GM19238 (cell line): Measurements from ENCODE around the gene AGPS.

Source experiments
- DNase-seq: peaks from one replicate; pipeline ENCODE4 v3.0.0; 2011; ENCODE audit warnings: low spot score; ENCODE audit not compliant: insufficient read length

Gene AGPS

DNA sequence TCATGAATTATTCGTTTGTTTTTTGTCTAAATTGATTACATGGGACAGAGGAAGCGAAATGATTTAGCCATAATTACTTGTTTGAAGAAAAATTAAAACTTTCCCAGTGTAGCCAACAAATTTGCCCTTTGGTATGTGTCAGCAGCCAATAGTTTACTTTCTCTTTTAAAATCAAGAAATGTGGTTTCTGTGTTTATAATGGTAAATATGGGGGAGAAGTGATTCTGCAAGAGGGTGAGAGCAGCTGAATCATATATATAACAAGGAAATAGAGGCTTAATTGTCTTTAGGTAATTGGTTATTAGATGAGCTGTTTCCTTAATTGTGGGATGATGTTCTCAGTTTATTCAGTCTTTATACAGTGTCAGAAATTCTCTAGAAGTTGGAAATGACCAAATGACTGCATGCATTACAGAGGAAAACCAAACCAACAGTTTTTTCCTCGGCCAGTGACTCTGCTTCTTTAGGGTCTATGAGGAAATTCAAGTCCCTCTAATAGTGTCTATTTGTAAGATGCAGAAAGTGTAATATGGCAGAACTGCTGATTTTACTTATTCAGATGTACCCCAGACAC is 132.9 kb downstream of the AGPS start:
- DNase-seq, result no peak

DNA sequence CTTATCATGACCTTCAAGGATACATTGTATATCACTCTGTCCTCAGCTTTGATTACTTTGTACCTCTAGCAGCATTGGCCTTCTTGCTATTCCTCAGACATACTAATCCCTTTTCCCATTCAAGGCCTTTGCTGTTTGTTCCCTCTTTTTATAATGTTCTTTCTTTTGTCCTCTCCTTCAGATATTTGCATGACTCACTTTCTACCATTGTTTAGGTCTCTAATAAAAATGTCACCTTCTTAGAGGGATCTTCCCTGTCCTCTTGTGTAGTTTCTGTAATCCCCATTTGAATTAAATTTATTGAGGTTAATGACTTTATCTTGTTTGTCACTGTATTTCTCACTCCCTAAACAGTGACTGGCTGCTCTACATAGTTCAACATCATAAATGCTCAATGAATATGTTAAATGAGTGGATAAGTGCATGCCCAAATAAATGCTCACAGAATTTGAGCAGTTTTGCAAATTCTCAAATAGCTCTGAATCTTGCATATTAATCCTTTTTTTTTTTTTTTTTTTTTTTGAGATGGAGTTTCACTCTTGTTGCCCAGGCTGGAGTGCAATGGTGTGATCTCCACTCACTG is 135.9 kb downstream of the AGPS start:
- no peak for DNase-seq

DNA sequence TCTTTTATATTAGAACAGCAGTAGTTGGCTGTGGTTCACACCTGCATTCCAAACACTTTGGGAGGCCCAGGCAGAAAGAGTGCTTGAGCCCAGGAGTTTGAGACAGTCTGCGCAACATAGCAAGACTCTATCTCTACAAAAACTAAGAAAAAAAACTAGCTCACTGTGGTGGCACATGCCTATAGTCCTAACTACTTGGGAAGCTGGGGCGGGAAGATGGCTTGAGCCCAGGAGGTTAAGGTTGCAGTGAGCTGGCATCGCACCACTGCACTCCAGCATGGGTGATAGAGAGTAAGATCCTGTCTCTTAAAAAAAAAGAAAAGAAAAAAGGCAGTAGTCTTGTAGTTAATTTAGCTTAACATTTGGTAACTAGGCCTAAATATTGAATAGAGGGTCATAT is 136.6 kb downstream of the AGPS start:
- DNase-seq, result no peak

DNA sequence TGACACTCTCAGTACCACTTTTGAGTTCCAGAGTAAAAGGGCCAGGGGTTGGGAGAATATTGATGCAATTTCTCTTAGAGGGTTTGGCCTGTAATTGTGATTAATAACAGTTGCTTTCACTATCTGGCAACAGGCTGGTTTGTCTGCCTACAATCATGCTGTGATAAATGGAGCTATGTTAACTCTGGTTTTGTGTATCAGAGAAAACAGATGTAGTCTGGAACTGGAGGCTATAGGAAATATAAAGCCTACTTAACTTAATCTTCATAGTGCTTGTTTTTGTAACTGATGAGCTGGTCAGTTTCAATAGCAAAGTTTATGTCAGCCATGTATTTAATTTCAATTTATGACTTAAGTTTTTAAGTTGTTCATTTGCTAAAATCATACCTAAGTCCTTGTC is 138.0 kb downstream of the AGPS start:
- DNase-seq, result no peak

DNA sequence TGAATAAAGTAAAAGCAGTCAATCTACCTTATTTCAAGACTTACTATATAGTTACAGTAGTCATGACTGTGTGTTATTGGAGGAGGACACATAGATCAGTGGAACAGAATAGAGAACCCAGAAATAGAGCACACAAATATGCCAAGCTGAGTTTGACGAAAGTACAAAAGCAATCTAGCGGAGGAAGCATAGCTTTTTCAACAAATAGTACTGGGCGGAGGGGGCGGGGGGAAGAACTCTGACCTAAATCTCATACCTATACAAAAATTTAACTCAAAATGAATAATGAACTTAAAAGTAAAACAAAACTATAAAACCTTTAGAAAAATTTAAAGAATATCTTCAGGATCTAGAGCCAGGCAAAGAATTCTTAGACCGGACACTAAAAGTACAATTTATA is 139.1 kb downstream of the AGPS start:
- DNase-seq, result no peak

DNA sequence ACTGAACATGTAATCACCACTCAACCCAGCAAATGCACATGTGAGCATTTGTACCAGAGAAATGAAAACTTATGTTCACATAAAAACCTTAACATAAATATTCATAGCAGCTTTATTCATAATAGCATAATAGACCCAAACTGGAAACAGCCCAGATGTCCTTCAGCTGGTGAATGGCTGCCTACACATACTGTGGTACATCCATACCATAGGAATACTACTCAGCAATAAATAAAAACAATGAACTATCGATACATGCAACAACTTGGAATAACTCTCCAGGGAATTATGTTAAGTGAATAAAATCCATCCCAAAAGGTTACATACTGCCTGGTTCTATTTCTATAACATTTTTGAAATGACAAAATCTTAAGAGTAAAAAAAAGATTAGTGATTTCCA is 140.0 kb downstream of the AGPS start:
- DNase-seq, result no peak

DNA sequence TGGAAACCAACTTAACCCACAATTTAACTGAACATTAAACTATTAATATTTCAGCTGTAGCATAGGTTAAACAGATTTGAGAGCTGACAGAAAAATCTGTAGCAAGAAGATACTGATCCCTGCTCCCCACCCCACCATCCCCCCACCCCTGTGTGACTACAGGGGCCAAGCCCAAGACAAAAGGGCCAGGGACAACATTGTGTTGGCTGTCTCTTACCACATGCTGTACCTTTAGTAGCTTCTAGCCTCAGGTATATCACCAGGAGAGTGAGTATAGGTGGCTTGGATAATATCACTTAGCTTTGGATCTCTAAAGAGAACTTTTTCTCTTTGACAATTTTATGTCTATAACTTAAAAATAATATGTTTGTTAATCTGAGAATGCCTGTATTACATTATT is 140.7 kb downstream of the AGPS start:
- DNase-seq, result no peak

DNA sequence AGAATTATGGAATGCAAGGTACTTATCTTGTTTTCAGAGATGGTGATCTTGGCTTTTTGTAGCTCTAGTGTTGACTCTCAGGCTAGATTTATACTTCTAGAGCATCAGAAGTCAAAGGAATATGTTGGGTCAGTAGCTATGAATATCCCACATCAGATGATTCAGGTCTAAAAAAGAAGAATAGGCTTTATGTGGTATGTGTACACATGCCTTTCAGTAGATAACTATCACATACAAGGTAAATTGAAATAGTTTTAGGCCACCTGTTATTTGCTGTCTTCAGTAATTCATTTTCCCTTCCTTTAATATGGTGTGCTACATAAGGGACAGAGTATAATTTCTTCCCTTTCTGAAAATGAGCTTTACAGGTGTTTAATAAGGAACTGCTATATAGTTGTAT is 142.4 kb downstream of the AGPS start:
- no peak for DNase-seq

DNA sequence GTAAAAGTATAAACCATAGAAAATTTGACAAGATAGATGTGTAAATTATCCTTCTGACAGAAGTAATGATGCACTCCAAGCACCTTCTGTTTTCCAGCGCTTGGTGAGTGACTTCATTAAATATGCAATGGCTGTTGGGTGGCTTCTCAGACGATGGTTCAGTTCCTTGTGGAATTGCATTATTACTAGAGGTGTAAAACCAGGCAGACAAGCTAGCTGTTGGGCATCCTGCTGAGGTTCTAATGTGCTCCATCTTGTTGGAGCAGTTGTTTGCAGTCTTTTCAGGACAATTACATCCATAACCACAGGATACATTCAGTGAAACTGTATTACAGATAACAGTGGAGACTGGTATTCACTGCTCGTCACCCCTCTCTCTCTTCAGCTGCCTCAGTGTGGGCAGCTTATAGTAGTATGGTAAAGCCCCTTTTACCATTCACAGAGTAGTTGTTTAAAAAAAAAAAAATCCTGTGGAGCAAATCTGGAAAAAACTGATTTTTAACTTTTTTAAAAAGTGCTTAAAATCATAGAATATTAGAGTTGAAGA is 143.5 kb downstream of the AGPS start:
- no peak for DNase-seq

DNA sequence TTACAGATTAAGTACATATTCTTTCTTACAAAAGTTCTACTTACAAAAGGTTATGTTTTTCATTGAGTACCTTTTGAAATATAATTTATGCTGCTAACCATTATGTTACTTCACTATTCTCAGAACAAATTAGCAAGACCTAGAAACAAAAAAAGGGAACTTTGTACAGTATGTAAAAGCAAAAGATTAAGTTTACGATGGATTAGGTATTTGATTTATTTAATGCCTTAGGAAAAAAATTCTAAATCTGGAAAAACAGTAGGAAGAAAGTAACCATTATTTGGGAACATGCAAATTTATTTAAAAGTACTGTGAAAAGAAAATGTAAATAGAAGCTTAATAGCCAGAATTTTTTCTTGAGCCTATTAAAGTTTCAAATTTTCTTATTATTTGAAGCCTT is 144.6 kb downstream of the AGPS start:
- DNase-seq, result no peak

DNA sequence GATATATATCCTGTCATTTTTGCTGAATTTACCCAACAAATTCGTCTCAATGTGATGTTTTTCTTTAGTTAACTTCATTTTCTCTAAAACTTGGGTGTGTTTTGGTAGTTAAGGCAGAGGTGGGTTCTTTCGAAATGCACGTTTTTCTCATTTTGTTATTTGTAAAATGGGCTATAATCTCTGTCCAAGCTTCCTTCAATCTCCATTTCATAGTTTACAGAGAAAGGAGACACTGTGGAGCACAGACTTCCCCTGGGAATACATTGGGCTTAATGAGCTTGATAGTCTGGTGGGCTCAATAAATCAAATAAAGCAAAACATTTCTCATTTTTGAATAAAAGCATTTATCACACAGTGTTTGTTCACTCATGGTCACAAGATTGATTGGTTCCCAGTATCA is 145.1 kb downstream of the AGPS start:
- no peak for DNase-seq

DNA sequence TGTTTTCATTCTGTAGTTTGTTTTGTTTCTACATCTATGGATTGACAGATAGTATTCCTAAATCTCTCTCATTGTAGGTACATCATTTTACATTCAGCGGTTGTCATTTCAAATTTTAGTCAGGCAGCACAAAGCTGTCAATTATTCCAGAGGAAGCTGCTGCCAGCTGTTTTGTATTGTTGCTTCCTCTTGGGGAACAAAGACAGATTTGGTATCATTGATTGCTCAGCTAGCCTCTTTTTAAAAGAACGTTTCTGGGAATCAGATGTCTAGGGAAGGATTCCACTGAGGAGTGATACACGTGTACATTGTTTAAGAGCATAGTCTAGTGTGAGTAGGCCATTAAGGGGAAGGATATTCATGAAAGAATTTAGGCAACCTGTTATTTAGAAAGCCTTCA is 145.8 kb downstream of the AGPS start:
- no peak for DNase-seq

DNA sequence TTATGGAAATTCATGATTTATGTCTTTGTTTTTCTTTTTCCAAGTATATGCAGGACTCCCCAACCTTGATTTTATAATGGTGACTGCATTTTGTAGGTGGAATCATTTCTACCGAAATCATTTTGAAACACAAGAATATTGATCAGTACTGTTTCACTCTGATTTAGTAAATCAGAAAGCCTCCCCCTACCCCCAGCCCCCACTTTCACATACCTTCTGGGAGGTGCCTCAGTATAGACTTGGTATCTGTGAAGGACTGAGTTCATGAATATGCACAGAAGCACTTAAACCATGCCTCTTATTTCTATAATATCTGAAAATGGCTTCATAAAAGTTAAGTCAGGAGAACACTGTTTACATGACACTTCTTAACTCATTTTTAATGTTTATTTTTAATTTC is 147.7 kb downstream of the AGPS start:
- DNase-seq, result no peak

DNA sequence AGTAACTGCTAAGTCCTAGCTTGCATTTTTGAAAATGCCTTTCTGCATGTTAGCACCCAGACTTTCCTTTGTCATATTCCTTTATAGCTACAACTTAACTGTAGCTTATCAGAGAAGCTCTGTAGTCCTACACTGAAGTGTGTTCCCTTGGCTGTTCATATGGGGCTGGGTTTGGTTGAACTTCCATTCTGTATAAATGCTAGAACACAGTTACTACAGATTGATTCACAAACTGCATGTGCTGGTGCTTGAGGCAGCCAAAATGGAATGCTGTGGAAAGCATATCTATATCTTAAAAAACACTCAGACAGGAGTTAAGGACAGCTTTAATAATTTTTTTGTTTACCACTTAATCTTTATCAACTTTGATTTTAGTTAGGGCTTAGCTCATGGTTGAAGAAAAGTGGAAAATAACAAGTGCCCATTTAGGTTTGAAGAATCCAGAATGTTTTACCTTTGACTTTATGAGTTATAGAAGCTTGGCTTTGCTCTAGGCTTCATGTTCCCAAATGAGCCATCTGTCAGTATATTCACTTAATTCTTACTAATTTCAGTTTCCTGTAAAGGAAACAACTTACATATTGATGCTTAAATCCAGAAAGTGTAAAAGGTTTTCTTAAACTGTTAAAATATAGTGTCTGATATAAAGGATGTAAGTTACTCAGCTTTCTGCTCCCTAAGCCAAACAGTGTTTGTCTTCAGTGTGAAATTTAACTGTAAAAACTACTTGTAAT is 148.9 kb downstream of the AGPS start:
- DNase-seq, result no peak

DNA sequence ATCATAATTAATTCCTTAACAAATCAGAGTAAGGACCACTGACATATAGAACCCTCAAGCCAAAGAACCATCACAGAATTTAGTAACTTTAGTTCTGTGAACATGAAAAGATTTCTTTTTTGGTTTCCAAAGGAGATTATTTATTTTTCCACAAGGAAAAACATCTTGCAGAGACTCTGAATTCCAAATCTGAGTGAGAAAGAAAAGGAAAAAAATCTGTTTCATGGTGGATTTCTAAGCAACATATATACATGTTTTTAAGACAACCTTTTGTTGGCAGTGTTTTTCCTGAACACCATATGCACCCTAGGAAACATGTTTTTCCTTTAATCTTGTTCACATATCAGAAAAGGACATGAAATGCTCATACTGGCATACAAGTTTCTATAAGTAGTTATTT is 149.8 kb downstream of the AGPS start:
- no peak for DNase-seq

DNA sequence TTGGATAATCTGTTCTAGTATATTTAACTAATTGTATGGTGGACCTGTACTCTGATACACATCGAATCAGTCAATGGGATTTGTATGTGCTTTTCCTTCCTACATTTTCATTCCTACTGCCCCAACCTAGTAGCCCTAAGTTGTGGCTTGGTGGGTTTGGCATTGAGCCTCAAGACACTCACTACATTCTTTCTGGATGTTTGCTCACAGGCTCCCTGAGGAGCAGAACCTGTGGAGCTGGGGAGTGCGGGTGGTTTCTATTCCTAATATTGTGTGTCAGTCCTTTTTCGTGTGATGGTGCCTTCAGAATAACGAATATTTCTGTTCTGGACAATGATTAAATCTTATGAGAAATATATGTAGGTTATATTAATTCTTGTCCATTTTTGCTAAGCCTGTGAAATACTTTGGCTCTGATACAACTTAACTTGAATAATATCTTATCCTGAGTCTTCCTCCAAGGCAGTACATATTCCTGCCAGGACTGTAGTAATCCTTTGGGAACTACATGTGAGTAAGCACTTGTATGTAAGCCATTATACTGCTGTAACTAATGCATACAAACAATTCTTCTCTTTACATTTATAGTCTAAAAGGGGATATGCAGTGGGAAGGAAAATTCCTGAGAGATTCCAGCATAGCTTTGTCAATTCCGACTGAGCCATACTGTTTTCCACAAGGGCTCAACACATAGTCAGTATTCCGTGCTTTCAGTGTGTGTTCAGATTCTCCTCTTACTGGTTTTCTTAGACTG is 150.6 kb downstream of the AGPS start:
- no peak for DNase-seq

DNA sequence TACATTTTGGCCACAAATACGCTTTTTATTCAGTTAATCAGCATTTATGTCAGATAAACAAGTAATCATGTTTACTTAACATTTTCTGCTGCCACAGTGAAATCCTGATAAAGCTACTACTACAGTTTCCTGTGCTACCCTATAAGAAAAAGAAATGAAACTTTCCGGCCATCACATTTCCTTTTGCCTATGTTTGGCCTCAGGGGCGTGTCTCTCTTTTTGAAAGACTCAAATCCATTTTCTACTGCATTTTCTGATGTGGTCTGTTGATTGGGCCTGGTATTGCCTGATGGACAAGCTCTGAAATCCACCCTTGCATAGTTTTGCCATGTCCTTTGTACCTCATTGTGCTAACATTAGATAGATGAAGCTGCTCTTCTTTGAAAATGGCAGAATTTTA is 152.6 kb downstream of the AGPS start:
- DNase-seq, result no peak

DNA sequence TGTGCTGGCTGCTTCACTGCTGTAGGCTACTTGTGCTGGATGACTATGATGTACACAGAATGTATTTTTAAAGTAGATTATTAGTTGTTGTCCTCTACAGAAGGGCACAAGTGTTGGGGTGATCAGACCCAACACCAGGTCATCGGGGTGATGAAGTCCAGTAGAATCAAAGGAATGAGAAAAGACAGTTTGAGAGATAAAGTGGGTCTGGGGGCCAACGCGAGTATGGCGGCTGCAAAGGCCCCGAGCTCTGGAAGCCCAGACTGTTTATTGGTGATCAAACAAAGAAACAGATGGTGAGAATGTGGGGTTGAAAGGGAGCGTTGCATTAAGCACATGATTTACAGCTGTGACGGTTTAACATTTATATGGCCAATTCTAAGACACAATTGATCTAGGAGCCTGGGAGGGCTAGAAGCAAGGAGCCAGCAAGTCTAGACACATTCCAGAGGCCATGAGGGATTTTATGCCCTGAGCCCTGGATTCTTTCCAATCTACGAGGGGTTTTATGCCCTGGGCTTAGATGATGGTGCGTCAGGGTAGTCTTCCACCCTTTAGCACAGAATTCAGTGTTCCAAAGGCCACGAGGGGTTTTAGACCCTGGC is 153.5 kb downstream of the AGPS start:
- no peak for DNase-seq

DNA sequence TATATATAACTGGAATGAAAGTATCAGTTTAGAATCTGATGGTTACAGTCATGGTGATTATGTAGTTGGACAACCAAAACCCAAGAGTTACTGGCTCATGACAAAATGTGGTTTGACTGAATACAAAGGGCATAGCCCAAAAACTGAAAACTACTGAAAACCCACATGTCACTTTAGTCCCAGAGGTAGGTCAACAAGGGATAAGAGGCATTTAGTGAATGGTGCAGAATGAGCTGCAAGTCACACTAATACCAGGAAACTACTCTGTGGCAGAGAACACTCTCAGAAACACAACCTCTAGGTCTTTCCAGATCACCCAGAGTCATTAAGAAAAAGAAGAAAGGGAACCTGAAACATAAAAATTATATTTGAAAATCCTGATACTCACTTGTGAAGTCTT is 154.5 kb downstream of the AGPS start:
- DNase-seq, result peak; percentile 11

DNA sequence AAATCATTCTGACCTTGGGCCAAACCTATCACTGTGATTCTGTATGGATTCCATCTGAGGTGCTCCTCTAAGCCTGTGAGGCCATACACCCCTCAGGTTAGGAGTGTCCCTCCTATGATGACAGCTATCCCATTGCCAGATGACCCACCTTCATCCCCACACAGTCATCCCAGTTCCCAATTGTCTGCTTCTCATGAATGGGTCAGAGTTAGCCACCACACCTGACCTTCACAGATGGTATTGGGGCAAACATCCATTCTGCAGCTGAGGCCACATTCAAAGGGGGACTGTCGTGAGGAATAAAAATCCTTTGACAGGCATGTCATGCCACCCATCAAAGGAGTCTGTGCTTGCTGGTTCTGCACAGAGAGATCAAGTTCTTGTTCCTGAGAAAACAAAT is 155.2 kb downstream of the AGPS start:
- no peak for DNase-seq

DNA sequence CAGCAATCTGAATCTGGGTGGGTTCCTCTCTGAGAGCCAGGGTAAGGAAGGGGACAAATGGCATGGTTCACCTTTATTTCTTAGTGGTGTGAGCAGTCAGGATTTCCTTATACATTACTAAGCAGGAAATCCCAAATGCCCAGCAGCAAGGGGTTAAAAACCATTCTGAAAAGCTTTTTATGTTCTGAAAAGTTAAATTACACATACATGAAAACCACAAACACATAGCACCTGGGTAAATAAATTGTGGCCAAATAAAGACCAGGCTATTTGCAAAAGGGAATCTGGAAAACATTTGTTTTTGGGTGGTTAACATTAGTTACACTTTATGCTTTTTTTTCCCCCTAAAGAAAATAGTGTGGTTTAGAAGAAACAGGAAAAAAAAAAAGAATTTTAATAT is 156.1 kb downstream of the AGPS start:
- no peak for DNase-seq

DNA sequence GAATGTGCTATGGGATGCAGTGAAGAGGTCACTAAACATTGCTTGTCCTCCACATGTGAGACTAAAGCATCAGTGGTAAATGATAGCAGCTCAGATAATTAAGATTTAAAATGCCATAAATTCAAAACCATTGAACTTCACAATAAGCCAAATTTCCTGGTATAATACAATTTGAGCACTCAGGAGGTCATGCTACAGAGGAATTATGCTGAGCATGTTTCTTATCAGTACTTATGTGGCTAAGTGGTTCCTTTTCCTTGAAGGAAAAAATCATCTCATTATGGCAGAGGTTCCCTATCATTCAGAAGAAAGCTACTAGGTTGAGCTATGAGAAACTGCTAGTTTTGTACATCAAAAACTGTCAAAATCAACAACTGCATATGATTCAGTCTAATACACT is 156.6 kb downstream of the AGPS start:
- DNase-seq, result no peak
